GM12891 (cell line): Measurements from ENCODE around the gene EDC4.

ENCODE experiments used
- POLR2A ChIP-seq: IDR thresholded peaks from 2 replicates; pipeline ENCODE4 v1.6.1; 2011; ENCODE audit warnings: low read depth, low read length, control low read depth
- POLR2AphosphoS5 ChIP-seq: IDR thresholded peaks from 2 replicates; pipeline ENCODE4 v1.6.1; 2011; ENCODE audit warnings: low read depth, low read length, control low read depth
- SPI1 ChIP-seq: IDR thresholded peaks from 2 replicates; pipeline ENCODE4 v1.6.1; 2011; ENCODE audit warnings: low read depth, low read length, control low read depth
- TAF1 ChIP-seq: IDR thresholded peaks from 2 replicates; pipeline ENCODE4 v1.6.1; 2011; ENCODE audit warnings: low read depth, low read length, control low read depth

GRCh38 chr16:67825119-67825518, 47.7 kb upstream of the EDC4 start:
- TF ChIP-seq POLR2A (no peak), POLR2AphosphoS5 (no peak), SPI1 (no peak), TAF1 (no peak)
